ENCODE data around the gene TMEM170B. TPM values are rescaled to one million over a fixed set of nuclear protein-coding genes. Genes with fewer than 3 reads are reported as not detected.

TMEM170B gene

DNA sequence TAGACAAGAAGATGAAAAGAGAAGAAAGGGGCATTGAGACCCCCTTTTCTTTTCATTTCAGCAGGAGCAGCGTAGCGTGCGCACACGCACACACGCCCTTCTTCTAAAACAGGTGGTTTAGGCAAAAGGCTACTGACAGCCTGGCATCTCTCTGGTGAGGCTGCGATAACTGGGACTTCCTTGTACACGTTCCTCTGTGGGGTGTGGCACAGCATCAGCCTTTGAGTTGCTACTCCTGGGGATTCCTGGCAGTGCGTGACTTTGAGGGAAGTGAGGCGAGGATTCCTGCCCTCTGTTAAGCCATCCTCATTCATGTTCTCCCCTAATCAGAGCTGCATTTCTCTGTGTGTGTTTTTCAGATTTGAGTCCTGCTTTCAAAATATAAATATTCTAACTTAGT lies 94.7 kb downstream of the TMEM170B start:
- Histone ChIP-seq H2BK5ac (ENCODE audit: low read length) (no peak overlapping the region), H3K4me3 (ENCODE audit: low read length) (no peak overlapping the region), H3K4me2 (ENCODE audit: low read length) (no peak overlapping the region), H3K79me2 (ENCODE audit: control insufficient read depth, insufficient read depth, low read length) (no peaks in the 10 kb centered on the region), H4K5ac (ENCODE audit: low read length) (no peak overlapping the region), H2AK5ac (ENCODE audit: low read length) (no peak overlapping the region), H3K4ac (ENCODE audit: low read depth, low read length) (no peak overlapping the region), H3K36me3 (ENCODE audit: control insufficient read depth, insufficient read depth, low read length) (no peaks in the 10 kb centered on the region), H3K18ac (ENCODE audit: low read length) (no peak overlapping the region), H4K8ac (ENCODE audit: low read depth, low read length) (no peak overlapping the region), H3K56ac (ENCODE audit: low read length) (no peak overlapping the region), H3K27ac (ENCODE audit: low read depth, low read length) (no peak overlapping the region), H3K9ac (ENCODE audit: low read length) (no peak overlapping the region), H2BK120ac (ENCODE audit: low read depth, low read length) (no peak overlapping the region), H3K27me3 (ENCODE audit: insufficient read depth, low read length, poor library complexity) (no peaks in the 10 kb centered on the region), H3K4me1 (ENCODE audit: control insufficient read depth, low read depth, low read length) (no peaks in the 10 kb centered on the region), H3K23ac (ENCODE audit: low read length) (no peak overlapping the region), H3K79me1 (ENCODE audit: low read length) (no peaks in the 10 kb centered on the region), H2BK15ac (replicated peaks; ENCODE audit: low read depth) (no peak overlapping the region)
- no CpG with 5 or more reads among the region's 9 CpGs for WGBS (ENCODE audit: extremely low coverage, insufficient coverage, low lambda C conversion rate)
- DNase-seq: no peak

DNA sequence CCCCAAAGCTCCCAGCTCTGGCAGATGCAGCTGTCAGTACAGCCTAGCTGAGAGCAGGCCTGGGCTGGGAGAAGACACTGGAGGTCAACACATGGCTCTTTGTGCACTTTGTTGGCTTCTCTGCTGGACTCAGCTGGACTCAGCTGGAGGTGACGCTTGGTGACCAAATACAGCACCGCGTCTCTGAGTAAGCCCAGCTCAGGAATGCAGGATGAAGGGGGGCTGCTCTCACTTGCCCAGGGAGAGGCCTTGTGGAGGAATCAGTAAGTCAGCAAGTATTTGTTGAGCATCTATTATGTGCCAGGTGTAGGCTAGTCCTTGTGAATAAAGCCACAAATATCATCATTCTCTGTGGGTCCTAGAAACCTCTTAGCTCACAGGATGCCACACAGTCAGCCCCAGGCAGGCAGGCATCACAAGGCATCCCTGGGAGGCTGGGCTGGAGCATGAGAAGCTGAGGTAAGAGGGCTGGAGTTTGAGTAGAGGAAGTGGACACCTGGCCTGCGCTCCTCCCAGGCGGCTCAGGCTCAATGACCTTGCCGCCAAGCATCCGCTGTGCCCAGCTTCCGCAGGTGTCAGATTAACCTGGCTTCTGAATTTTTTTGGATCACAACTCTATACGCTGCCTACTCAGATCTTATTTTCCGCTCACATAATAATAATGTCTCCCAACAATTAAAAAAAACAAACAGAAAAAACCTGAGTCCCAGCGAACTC lies 95.4 kb downstream of the TMEM170B start:
- no CpG with 5 or more reads among the region's 11 CpGs for WGBS (ENCODE audit: extremely low coverage, insufficient coverage, low lambda C conversion rate)
- H2BK5ac ChIP-seq (ENCODE audit: low read length): no peak overlapping the region
- H3K27me3 ChIP-seq (ENCODE audit: insufficient read depth, low read length, poor library complexity): no peaks in the 10 kb centered on the region
- H3K36me3 ChIP-seq (ENCODE audit: control insufficient read depth, insufficient read depth, low read length): no peaks in the 10 kb centered on the region
- no peak overlapping the region for H3K4me3 ChIP-seq (ENCODE audit: low read length)
- no peaks in the 10 kb centered on the region for H3K79me2 ChIP-seq (ENCODE audit: control insufficient read depth, insufficient read depth, low read length)
- H3K79me1 ChIP-seq (ENCODE audit: low read length): no peaks in the 10 kb centered on the region
- H2BK120ac ChIP-seq (ENCODE audit: low read depth, low read length): no peak overlapping the region
- no peak overlapping the region for H3K23ac ChIP-seq (ENCODE audit: low read length)
- H3K18ac ChIP-seq (ENCODE audit: low read length): no peak overlapping the region
- no peak overlapping the region for H3K4ac ChIP-seq (ENCODE audit: low read depth, low read length)
- no peak overlapping the region for H3K4me2 ChIP-seq (ENCODE audit: low read length)
- no peak overlapping the region for H3K27ac ChIP-seq (ENCODE audit: low read depth, low read length)
- DNase-seq: peak; percentile 48
- no peak overlapping the region for H3K56ac ChIP-seq (ENCODE audit: low read length)
- no peak overlapping the region for H3K9ac ChIP-seq (ENCODE audit: low read length)
- no peak overlapping the region for H2BK15ac ChIP-seq (replicated peaks; ENCODE audit: low read depth)
- H3K4me1 ChIP-seq (ENCODE audit: control insufficient read depth, low read depth, low read length): no peaks in the 10 kb centered on the region
- H4K8ac ChIP-seq (ENCODE audit: low read depth, low read length): no peak overlapping the region
- no peak overlapping the region for H4K5ac ChIP-seq (ENCODE audit: low read length)
- no peak overlapping the region for H2AK5ac ChIP-seq (ENCODE audit: low read length)

Small RNA genes lying within 50 kb of the gene (small RNA-seq; reads per million reads assigned to genes)
- gene RNU1-64P (ENCODE audit: insufficient read depth): not detected

Data from mesendoderm (in vitro differentiated cells).